SKM-1 (cell line): ENCODE results near the gene DERL3.
A peak's percentile ranks its signal among the peaks of the same experiment; 100 is the strongest.

Source experiments
- DNase-seq: peaks from one replicate; lab custom pipeline; 2025; ENCODE audit not compliant: unreplicated experiment; lab: John Stamatoyannopoulos, UW

The DERL3 gene

DNA sequence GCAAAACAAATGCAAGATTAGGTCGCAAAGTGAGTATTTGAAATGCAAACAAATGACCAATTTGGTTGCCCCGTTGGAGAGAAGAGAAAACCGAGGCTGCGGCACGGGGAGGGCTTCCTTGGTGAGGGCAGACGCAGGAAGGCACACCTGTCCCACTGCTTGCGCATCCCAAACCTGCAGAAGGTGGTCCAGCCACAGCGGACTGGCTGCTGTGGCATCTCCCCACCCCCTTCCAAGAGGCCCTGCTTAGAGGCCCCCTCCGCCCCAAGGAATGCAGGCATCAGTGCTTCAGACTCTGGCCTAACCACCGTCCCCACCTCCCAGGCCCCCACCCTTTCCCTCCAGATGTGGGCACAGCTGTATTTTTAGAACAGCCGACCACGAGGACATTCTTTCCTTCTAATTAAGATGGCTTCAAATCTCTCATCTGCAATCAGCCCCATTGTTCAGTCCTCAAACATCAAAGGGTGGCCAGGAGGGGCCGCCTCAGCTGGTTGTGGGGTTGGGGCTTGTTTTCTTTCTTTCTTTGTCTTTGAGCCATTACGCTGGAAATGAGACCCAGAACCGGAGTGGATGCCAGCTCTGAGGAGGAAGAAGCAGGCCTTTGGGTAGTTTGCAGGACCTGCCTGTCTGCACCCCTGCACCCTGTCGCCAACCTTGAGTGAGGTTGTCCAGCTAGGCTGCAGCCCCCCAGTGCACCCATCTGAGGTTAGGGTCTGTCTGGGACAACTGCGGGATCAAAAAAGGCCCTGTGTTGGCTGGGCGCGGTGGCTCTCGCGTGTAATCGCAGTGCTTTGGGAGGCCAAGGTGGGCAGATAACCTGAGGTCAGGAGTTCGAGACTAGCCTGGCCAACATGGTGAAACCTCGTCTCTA lies 9.4 kb upstream of the DERL3 start:
- DNase-seq = no peak

DNA sequence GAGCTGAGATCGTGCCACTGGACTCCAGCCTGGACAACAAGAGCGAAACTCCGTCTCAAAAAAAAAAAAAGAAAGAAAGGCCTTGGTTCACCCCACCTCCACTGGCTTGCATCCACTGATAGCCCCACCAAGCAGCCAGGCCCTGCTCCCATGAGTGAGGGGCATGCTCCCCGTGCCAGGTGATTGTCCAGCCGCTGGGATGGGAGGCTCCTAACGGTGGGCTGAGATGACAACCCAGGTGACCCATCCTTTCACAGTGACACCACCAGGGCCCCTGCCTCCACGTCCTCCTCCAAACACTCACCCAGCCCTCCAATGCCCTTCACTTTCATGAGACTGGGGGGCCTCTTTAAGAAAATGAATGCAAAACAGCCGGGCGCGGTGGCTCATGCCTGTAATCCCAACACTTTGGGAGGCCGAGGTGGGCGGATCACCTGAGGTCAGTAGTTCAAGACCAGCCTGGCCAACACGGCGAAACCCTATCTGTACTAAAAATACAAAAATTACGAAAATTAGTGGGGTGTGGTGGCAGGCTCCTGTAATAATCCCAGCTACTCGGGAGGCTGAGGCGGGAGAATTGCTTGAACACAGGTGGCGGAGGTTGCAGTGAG lies 8.6 kb upstream of the DERL3 start:
- no peak for DNase-seq

DNA sequence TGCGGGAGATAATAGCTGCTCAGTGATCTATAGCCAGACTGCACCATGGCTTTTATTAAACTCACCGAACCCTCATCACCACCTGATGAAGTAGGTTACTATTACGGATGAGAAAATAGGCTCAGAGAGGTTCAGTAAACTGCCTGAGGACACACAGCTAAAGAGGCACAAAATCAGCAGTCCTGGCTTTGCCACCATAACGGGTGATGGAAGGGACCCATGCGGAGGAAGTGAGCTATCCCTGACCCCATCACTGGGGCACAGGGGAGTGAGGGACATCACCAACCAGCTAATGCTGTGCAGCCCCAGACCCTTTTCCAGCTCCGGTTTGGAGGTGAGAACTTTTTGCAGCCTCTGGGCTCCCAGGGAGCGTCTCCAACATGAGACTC lies 7.3 kb upstream of the DERL3 start:
- no peak for DNase-seq

DNA sequence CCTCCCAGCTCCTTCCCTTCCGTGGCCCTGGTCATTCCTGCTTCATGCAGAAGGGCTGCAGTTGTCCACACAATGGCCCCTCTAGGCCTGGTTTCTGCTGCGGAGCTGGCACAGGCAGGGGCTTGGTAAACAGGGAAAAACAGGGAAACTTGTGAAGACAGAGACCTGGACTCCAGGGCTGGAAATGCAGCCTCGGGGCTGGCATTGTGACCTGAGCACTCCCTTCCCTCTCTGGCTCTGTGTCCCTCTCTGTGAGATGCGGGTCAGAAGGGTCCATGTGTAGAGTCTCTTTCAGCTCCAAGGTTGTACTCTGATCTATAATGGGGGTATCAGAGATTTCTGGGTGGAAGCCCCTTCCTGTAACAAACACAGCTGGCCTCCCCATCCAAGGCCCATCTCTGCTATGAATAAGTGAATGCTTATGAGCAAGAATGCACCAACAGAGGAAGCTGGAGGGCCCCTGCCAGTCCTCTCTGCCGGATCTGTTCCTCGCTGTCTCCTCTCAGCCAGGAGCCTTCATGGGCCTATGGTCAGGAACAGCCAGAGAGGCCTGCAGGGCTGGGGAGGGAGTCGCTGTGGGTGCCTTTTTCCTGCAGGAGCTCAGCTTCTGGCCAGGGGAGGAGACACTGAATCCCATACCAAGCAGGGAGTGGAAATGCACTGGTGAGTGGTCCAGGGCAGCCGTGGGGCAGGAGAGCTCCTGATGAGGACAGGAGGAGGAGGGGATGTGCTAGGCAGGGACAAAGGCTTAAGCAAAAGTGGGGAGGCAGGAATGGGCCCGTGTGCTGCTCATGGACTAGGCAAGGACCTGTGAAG lies 6.7 kb upstream of the DERL3 start:
- no peak for DNase-seq

DNA sequence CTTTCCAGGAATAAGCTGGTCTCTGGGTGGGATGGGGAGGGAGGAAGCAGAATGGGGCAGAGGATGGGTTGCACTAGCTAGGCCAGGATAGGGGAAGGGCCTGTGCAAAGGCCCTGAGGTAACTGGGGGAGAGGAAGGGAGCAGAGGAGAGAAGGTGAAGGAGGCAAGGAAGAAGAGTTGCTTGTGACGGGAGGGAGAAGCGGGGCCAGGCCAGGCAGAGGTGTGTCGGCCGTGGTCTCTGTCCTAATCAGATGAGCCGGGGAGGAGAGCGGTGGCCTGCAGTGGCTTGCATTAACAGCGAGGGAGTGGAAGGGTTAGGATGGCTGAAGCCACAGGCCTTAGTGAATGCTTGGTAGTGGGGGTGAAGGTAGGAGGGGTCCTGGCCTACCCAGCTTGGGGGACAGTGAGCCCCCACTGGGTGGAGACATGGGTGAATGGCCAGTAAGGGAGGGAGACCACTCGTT lies 6.0 kb upstream of the DERL3 start:
- no peak for DNase-seq

DNA sequence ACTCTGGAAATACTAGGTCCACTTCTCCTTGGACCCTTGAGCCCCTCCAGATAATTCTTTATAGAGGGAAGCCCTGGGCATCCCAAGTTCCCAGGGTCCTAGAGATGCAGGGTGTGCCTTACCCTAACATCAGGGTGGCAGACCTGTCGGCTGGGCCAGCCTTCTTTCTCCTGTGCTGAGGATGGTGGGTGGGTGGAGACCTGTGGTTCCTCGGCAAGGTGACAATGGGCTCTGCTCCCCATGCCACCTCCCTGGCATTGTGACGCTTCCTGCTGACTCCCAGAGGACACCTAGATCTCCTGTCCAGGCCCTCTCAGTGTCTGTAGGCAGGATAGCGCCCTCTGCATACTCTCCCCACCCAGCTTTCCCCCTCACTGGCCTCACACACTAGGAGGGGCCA lies 3.8 kb upstream of the DERL3 start:
- DNase-seq = no peak

DNA sequence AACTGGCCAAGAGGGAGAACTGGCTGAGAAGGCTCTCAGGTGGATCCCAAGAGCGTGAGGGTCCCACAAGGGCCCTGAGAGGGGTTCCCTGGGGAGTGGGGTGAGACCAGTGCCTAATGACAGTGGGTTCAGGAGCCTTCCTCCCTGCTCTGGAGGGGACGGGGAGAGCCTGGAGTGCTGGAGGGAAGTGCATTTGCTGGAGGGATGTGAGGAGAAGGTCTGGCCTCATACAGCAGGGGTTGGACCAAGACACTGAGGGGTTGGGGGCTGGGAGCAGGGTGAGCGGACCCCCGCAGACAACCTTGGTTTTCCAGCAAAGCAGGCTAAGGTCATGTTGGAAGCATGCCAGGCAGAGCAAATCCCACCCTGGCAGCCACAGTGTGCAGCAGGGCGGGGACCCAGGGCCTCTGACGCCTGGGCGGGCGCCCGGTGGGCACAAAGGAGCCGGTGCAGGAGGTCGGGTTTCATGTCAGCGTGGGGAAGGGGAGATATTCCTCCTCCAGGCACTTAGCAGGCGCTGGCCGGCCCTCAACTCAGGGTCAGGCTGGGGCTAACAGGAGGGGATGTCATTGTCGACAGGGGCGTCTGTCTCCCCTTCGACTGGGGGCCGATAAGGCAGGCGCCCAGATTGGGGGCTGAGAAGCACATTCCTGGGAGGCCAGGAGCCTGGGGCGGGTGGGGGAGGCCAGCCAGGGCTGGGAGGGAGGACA lies 3.1 kb upstream of the DERL3 start:
- DNase-seq = no peak

DNA sequence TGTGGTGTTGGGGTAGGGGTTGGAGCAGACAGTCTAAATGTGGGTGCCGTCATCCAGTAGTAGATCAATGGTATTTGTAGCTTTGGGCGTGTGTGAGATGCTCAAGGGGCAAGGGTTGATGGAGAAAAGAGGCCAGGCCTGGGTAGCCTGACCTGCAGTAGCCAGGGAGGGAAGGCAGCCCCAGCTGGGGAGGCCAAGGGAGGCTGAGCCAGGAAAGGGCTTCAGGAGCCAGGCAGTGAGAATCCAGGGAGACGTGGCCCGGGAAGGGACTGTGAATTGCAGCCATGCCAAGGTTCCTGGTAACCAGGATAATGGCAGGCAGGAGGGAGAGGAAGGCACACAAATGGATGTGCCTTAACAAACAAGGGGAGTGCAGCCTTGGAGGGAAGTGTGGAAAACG lies 2.5 kb upstream of the DERL3 start:
- DNase-seq = no peak

DNA sequence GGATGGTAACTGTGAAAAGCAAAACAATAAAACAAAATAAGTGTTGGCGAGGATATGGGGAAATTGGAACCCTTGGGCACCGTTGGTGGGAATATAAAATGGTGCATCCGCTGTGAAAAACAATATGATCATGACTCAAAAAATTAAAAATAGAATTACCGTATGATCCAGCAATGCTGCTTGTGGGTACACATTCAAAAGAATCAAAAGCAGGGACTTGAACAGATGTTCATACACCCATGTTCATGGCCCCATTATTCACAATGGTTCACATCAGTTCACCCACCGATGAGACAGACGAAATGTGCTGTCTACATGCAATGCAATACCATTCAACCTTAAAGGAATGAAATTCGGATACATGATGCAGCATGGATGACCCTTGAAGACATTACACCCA lies 1.2 kb upstream of the DERL3 start:
- DNase-seq = no peak

DNA sequence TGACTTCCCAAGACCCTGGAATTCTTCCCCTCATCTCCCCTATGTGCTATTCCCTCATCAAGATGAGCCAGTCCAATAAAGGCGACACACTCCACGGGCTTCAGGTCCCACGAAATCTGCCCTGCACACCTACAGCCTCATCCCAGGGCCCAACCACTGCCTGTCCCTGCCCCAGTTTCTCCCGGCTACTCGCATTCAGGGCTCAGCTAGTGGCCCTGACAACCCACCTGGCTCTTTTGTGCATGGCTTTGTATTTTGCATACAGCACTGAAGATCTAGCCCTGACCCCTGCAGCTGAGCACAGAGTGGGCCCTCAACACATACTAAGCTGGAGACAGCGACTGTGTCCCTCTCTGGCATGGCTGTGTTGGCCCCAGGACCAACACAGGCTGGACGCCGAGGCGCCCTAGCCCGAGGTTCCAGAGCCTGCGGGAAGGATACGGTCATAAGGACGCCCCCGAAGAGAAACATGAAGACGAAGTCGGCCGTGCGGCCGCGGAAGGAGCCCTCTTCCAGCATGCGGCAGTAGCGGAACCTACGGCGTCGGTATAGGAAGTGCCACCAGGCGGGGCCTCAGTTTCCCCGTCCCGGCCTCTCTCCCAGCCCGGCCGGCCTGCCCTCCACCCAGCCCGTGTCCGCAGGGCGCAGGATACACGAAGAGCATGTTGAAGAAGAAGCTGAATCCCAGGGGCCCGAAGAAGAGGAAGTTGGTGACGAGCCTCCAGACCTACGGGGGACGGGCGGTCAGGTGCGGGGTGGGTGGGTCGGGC lies 710 bp downstream of the DERL3 start:
- DNase-seq = peak; percentile 47

DNA sequence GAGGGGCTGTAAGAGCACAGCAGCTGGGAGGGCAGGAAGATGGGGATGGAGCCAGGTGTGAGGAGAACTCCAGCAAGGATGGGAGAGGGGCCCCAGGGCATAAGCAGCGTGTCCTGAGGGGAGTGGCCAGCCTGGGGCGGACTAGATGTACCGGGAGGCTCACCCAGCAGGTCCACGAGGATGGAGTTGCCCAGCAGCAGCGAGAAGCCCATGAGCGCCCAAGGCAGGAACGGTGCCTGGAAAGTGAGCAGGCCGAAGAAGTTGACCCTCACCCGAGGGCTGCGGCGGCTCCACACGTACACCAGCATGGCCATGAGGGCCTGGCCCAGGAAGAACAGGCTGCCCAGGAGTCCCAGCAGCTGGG lies 1.3 kb downstream of the DERL3 start:
- no peak for DNase-seq

DNA sequence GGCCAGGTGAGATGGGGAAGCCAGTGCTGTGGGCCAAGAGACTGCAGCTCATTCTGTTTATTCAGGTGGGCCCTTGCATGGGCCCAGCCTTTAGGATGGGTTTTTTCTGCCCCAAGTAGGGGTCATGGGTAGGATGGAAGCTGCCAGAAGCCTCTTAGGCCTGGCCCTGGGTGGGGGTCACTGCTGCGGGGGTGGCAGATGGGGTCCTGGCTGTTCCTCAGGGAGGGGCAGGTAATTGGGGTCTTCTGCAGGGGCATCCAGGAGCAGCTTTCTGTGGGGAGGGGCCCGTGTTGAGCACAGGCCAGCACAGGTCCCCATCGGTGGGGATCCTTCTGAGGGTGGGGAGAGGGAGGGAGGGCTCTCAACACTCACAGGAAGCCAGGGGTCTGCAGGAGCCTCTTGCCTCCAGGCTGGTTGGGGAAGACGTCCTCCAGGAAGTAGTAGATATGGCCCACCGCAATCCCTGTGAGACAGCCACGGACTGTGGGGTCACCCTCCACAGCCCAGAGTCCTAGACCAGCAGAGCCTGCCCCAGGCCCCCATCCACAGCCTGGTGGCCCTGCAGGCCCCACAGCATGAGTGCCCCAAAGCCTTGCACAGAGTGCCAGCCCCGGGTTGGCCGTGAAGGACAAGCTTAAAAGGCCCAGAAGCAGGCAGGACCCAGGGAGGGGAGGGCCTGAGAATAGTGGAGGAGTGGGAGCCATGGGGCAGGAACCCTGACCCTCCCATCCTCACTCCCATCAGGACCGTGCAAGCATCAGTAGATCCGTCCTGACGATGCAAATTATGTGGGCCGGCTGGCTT lies 1.9 kb downstream of the DERL3 start:
- DNase-seq = no peak

DNA sequence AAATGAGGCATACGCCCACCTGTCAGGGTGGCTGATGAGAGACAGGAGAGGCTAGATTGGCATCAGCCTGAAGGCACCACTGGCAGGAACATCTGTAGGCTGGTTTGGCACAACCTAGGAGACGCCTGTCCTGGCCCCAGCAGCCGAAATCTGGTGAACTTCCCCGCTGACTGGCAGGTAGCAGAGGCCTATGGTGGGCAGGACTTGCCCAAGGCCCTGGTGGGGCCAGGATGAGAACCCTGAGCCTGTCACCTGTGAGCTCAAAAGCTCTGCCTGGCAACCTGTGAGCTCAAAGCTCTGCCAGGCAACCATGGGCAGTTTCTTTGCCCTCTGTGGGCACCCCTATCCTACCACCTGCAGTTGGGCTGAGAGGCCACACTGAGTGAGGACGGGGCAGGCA lies 2.5 kb downstream of the DERL3 start:
- DNase-seq = no peak

DNA sequence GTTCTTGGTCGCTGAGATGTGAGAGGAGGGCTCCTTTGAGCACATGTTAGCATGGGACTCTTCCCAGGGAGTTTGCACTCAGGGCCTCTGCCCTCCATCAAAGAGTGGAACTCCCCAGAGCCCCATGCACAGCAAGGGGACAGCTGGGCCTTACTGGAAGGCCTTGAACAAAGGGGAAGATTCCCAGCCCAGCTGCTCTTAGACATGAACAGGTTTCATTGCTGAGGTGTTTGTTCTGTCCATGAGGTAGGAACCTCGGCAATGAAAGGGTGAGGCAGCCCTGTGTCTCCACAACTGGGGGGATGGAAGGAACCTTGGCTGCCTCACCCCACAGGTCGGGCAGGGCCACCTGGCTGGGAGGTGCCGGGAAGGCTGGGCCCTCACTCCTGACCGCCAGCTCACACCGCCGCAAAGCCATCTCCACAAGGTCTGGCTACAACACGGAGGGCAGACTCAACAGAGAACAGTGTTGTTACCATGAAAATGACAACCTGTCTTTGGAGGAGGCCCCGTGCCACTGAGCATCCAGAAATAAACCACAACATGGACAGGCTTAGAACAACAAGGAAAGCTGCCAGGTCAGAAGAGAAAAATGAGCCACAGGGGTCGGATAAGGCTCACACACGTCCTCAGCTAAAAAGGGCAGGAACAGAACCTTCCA lies 3.2 kb downstream of the DERL3 start:
- no peak for DNase-seq

DNA sequence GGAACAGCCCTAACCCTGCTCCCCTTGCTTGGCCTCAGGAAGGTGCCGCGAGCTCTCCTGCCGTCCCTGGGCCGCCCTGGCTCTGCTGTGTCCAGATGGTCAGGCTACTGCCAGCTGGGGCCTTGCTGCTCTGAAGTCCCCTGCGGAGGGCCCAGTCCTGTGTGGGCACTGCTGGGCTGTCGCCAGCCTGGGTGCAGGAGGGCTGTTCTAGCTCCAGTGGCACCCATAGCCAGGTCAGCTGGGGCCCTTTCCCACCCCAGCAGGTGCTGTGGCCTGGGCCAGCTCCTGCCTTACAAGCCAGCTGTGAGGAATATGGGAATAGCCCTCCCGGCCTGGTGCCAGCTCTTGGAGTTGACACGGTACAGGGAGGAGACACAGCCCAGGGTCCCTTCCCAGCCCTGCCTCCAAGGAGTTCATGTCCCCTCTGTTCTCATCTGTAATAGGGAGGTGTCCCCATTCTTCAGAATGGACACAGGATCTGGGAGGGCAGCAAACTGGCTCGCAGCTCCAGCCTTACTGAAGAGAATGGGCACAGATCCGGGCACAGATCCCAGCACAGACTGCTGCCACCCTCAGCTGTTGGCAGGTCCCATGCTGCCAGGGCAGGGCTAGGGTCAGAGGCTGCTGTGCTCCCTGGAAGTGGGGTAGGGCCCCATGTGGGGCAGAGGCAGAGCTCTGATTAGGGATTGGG lies 3.9 kb downstream of the DERL3 start:
- DNase-seq = no peak

DNA sequence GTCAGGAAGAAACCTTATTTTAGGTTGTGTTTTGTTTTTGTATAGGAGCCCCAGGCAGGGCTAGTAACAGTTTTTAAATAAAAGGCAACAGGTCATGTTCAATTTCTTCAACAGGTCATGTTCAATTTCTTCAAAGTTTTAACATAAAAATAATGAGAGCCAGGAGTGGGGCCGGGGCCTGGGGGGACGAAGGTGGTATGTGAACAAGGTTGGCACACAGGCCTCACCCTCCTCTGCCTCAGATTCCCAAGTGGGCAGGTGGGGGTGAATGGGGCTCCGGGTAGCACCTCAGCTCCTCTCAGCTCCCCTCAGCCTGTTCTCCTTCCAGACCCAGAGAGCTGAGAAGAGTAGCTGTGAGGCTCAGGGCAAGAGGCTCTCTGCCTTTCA lies 4.4 kb downstream of the DERL3 start:
- DNase-seq = no peak

DNA sequence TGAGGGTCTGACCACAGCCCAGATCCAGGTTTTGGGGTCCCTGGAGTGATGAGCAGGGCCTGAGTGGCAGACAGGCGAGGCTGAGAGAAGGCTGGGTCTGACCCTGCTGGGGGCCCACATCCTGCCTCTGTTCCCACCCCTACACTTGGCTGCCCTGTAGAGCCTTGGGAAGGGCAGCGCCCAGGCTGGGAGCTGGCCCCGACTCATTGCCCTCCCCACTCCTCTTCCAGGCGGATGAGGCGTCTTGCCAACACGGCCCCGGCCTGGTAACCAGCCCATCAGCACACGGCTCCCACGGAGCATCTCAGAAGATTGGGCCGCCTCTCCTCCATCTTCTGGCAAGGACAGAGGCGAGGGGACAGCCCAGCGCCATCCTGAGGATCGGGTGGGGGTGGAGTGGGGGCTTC lies 4.9 kb downstream of the DERL3 start:
- no peak for DNase-seq

DNA sequence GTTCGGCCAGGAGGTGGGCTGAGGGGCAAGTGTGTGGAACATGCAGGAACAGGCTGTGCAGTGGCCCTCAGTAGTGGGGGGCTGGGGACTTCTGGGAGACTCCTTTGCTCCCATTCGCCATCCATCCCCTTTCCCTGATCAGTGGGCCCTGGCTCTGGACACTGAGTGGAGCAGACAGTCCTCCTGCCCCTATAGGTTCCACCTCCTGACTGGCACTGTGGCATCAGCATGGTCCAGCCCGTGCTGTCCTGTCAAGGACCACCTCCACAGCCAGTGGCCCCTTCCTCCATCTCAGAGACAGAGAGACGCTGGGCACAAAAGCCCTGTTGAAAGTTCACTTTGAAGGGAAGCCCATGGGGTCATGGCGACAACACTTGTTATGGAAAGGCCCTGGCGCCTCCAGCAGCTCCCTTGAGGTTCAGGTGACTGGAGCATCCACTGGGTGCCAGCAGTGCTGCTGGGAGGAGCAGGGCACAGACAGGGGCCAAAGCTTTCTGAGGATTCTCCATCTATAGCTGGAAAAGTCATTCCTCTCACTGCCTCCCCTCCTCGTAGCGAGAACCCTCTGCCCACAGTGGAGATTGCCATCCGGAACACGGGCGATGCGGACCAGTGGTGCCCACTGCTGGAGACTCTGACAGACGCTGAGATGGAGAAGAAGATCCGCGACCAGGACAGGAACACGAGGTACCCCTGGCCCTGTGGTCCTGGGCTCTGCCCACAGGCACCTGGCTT lies 5.6 kb downstream of the DERL3 start:
- DNase-seq = no peak
